Activated CD4-positive, alpha-beta T cell treated with anti-CD3 and anti-CD28 coated beads for 4 hours (primary cell): ENCODE measurements around the gene IQCK.
"Not testable (repeated sequence)": the region's sequence is repeated elsewhere in the genome, so short reads cannot be mapped to it uniquely, and the experiment has no call there.

ENCODE experiments used
- DNase-seq, 2 donors: peaks; one replicate each; pipeline ENCODE4 v3.0.0-alpha.2; 2020

IQCK gene

DNA sequence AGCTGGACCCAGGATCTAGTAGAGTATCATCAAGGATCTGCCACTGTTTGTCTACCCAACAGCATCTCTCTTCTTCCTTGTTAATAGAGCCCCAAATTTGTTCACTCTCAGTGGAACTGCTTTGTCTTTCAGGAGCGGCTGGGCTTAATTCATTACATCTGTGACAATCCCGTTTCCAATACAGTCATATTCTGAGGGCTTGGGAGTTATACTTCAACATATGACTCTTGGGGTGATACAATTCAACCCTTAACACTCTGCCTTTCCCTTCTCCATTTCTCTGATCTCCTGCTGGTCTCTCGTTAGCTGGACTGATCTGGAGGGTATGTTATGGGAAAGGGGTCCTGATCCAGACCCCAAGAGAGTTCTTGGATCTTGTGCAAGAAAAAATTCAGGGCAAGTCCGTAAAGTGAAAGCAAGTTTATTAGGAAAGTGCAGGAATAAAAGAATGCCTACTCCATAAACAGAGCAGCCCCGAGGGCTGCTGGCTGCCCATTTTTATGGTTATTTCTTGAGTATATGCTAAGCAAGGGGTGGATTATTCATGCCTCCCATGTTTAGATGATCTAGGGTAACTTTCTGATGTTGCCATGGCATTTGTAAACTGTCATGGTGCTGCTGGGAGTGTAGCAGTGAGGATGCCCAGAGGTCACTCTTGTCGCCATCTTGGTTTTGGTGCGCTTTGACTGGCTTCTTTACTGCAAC lies 42.4 kb downstream of the IQCK start:
- DNase-seq = no peak

- DNase-seq = no peak
Observed at GRCh38 chr16:19765860-19766553, 47.9 kb downstream of the IQCK start.

- DNase-seq = no peak
Observed at GRCh38 chr16:19766554-19766884, 48.4 kb downstream of the IQCK start.

DNA sequence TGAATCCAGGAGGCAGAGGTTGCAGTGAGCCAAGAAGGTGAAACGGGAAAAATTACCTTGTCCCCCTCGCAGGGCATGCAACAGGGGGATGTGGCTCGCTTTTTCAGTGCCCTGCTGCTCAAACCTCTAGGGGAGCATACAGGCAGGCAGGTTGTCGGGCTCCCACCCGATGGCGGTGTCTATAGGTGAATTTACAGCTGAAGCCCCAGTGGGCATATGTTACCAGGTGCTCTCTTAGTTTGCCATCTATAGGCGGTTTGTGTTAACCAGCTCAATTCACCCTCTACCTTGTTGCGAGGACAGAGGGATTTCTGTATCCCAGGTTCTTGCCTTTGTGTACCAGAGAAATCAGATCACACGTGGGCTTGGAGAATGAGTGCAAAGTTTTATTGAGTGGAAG lies 48.9 kb downstream of the IQCK start:
- no peak for DNase-seq

DNA sequence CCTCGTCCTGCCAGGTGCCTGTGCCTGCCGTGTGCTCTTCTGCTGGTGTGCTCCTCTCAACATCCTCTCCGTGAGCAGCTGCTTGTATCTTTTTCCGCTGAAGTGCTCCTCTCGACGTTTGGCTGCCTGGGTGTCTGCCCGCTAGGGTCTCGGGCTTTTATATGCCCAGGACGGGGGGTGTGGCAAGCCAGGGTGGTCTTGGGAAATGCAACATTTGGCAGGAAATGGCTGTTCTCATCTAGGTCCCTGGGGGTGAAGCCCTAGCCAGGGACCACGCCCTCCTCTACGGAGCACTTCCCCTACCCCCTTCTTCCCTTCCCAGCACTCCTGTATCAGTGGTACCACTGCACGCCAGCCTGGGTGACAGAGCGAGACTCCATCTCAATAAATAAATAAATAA lies 49.4 kb downstream of the IQCK start:
- no peak for DNase-seq

DNA sequence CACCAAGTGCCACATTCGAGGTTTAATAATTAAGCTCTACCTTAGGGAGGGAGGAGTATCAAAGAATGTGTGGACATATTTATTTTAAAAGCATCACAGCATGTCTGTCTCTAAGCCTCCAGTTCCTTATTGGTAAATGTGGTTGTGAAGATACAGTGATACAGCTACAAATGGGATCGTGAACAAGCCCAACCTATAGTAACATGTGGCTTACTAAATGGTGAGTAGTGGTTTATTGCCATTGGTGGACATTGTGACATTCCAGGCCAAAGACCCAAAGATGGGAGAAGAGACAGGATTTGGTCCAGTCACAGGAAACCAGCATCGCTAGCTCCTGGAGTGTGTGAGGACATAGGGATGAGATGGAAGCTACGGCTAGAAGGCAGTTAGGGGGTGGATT lies 51.2 kb downstream of the IQCK start:
- DNase-seq = no peak

GRCh38 chr16:19771040-19771439 lies 53.0 kb downstream of the IQCK start:
- no peak for DNase-seq

- DNase-seq = no peak
Observed at GRCh38 chr16:19771796-19772195, 53.7 kb downstream of the IQCK start.

GRCh38 chr16:19774024-19774423 lies 56.0 kb downstream of the IQCK start:
- DNase-seq = no peak

- DNase-seq = no peak
Observed at GRCh38 chr16:19776147-19776546, 58.1 kb downstream of the IQCK start.

GRCh38 chr16:19776565-19776964 lies 58.5 kb downstream of the IQCK start:
- no peak for DNase-seq

DNA sequence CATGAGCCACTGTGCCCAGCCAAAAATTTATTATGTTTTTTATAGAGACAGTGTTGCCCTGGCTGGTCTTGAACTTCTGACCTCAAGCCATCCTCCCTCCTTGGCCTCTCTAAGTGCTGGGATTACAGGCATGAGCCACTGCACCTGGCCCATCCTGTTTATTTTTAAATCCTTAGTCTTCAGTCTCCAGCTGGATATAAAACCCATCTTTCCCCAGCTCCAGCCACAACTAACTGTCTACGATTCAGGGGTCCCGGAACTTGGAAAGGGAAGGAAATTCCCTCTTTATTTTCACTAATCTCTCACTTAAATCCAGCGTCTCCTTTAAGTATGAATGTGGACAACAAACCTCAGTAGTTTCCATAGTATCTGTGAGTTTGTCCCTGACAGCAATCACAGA lies 62.2 kb downstream of the IQCK start:
- DNase-seq = no peak

DNA sequence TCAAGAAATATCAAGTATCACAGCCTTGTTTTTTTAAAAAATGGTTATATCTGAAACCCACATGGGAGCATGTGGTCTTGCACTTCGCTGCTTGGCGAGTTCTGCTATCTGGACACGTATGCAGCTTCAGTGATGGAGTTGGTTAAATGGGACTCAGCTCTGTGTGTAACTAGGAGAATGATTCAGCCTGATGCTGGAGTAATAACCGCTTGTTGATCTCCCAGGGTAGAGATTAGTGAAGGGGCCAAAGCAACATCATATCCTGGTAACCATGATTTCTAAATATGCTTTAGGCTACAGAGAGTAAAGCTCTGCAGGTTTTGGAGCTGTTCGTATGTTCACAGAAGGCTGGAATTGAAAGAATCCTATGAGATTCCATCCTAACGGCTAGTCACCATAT lies 63.2 kb downstream of the IQCK start:
- DNase-seq = no peak

- no peak for DNase-seq
Observed at GRCh38 chr16:19783363-19784182, 65.5 kb downstream of the IQCK start.

DNA sequence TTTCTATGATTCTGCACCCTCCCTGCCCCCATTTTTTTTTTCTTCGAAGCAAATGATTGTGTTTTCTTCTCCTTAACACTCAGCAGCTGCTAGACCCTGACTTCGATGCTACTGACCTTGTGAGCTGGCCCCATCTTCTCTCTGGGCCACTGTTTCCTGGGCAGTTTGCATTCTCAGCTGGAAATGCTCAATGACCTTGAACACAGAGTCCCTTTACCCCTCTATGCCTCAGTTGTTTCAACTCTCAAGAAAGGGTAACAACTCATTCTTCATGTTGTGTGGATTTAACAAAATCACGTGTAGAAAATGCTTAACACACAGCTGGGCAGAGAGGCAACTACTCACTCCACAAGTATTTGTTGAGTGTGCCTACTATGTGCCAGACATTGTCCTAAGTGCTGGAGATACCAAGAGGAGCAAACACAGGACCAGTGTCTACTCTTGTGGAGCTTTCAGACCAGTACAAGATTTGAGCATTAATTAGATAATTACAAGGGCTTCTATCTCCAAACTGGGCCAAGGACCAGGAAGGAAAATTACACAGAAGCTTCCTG lies 66.2 kb downstream of the IQCK start:
- DNase-seq = no peak

- no peak for DNase-seq
Observed at GRCh38 chr16:19785081-19785480, 67.0 kb downstream of the IQCK start.

GRCh38 chr16:19785512-19786130 lies 67.5 kb downstream of the IQCK start:
- DNase-seq = no peak

DNA sequence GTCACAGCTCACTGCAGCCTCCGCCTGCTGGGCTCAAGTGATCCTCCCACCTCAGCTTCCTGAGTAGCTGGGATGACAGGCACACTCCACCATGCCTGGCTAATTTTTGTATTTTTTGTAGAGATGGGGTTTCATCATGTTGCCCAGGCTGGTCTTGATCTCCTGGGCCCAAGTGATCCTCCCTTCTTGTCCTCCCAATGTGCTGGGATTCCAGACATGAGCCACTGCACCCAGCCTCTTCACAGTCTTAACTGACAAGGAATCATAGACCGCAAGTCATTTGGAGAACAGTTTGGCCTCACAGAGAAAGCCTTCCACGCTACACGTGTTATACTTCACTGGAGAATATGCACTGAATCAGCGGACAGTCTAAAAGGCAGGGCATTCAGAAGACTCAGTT lies 83.3 kb downstream of the IQCK start:
- not testable (repeated sequence) for DNase-seq

GRCh38 chr16:19801824-19802223 lies 83.8 kb downstream of the IQCK start:
- DNase-seq = not testable (repeated sequence)

DNA sequence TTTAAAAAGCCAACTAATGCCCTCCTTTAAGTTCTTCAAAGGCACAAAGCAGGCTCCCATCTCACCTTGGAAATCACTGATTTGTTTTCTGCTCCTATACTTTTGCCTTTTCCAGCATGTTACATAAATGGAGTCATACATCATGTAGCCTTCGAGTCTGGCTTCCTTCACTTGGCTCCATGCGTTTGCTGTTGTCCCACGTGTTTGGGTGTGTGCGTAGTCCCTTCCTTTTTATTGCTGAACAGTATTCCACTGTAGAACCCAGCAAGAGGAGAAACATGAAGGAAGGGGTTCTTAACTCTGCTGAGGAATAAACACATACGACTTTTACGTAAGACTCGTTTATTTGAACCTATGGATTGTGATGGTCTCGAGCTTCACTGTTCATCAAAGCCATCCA lies 84.5 kb downstream of the IQCK start:
- DNase-seq = no peak

DNA sequence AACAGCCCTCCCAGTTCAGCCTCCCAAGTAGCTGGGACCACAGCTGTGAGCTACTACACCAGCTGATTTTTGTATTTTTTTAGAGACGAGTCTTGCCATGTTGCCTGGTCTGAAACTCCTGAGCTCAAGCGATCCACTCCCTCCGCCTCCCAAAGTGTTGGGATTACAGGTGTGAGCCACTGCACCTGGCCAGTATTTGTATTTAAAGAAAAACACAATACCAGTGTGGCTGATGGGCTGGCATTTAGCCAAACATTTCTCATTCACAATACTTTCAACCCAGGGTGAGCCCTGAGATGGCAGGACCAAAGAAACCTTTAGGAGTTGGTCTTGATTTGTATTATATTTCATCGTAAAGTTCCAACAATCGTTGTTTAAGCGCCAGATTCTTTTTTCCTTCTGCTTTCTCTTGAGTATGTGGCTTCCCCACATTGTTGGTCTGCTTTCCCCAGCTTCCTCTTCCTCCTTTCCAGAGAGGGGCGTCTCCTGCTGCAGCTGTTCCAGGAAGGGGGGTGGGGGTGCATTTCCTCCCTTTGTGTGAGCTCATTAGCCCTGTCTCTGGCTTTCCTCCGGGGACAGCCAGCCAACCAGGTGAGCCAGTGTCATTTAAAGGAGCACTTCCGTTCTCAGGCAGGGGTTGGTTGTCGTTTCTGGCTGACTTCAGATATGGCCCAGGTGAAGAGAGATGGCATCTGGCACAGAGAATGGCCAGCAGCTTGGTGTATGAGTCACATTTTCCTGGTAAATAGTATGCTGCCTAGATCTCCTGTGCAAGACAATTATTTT lies 86.7 kb downstream of the IQCK start:
- DNase-seq = peak; percentile 20 to 33

DNA sequence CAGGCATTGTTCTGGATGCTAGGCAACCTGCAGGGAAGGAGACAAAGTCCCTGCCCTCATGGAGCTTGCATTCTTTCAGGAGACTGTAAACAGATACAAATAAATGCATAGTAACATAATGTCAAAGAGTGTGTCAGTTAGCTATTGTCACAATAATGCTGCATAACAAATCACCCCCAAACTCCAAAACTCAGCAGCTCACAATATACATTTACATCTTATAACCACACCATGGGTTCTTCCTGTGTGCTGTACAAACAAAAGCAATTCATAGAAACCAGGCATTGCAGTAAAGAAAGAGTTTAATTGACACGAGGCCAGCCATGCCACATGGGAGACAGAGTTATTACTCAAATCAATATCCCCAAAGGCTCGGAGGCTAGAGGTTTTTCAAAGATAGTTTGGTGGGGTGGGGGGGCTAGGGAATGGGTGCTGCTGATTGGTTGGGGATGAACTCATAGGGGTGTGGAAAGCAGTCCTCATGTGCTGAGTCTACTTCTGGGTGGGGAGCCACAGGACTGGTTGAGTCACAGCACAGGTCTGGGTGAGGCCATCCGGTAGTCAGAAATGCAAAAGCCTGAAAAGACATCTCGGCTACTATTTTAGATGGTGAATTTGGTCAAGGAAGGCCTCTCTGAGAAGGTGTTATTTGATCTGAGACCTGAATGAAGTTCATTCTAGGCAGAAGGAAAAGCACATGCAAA lies 87.5 kb downstream of the IQCK start:
- no peak for DNase-seq
